Liver (tissue), 9 donors: ENCODE data around the gene NEK6. TPM values are rescaled to one million over a fixed set of nuclear protein-coding genes. Genes with fewer than 3 reads are reported as not detected.

ENCODE experiments used
- DNase-seq: peaks from one replicate; pipeline ENCODE4 v3.0.0-alpha.2; 2017; ENCODE audit warnings: low spot score
- H3K27ac ChIP-seq, 2 donors: one replicate each; pipeline ENCODE4 v1.7.0; 2013; ENCODE audit warnings: inconsistent platforms in 2 of 2, low read length in 2 of 2, control low read depth in 1 of 2, low read depth in 1 of 2, mild to moderate bottlenecking in 1 of 2
- H3K27me3 ChIP-seq, 4 donors: one replicate each; pipeline versions ENCODE4 v1.6.1 to v1.7.0; 2013; ENCODE audit warnings: low read length in 3 of 4, inconsistent platforms in 1 of 4, mild to moderate bottlenecking in 1 of 4, moderate library complexity in 1 of 4; ENCODE audit not compliant: control insufficient read depth in 4 of 4, insufficient read depth in 4 of 4
- H3K36me3 ChIP-seq, 4 donors: one replicate each; pipeline versions ENCODE4 v1.6.1 to v1.7.0; 2013; ENCODE audit warnings: low read length in 3 of 4, mild to moderate bottlenecking in 3 of 4, low read depth in 1 of 4, moderate library complexity in 1 of 4; ENCODE audit not compliant: control insufficient read depth in 4 of 4, insufficient read depth in 3 of 4
- H3K4me1 ChIP-seq, 4 donors: one replicate each; pipeline versions ENCODE4 v1.6.1 to v1.7.0; 2013; ENCODE audit warnings: low read length in 3 of 4, mild to moderate bottlenecking in 3 of 4, moderate library complexity in 1 of 4; ENCODE audit not compliant: control insufficient read depth in 4 of 4, insufficient read depth in 4 of 4
- H3K4me3 ChIP-seq, 3 donors: one replicate each; pipeline versions ENCODE4 v1.6.1 to v1.7.0; 2013; ENCODE audit warnings: low read length in 3 of 3, control low read depth in 1 of 3, low read depth in 1 of 3, mild to moderate bottlenecking in 1 of 3
- H3K9ac ChIP-seq, 2 donors: one replicate each; pipeline ENCODE4 v1.7.0; 2013; ENCODE audit warnings: low read length in 2 of 2, mild to moderate bottlenecking in 2 of 2, moderate library complexity in 2 of 2, control low read depth in 1 of 2, low read depth in 1 of 2
- H3K9me3 ChIP-seq, 4 donors: one replicate each; pipeline versions ENCODE4 v1.6.1 to v1.7.0; 2013; ENCODE audit warnings: low read length in 3 of 4; ENCODE audit not compliant: control insufficient read depth in 4 of 4
- ATF3 ChIP-seq: IDR thresholded peaks from 2 replicates; pipeline ENCODE4 v1.6.1; 2016; ENCODE audit warnings: antibody characterized with exemption
- CTCF ChIP-seq: fragments of 150-350 bp; IDR thresholded peaks from 2 replicates; pipeline ENCODE4 v1.5.1; 2017; ENCODE audit warnings: improper control_type of control experiment, low read depth, low read length; ENCODE audit not compliant: missing input control
- FOXA1 ChIP-seq: IDR thresholded peaks from 2 replicates; pipeline ENCODE4 v1.6.1; 2016; ENCODE audit warnings: antibody characterized with exemption
- FOXA2 ChIP-seq: IDR thresholded peaks from 2 replicates; pipeline ENCODE4 v1.6.1; 2016; ENCODE audit warnings: antibody characterized with exemption
- GABPA ChIP-seq, 2 donors: IDR thresholded peaks in 1 of 2; conservative IDR thresholded peaks in 1 of 2; 2 replicates each; pipeline ENCODE4 v1.6.1; 2016; ENCODE audit warnings: antibody characterized with exemption in 2 of 2, mild to moderate bottlenecking in 1 of 2, moderate library complexity in 1 of 2
- HNF4A ChIP-seq, 2 donors: conservative IDR thresholded peaks; 2 replicates each; pipeline ENCODE4 v1.6.1; 2016; ENCODE audit warnings: antibody characterized with exemption in 2 of 2, mild to moderate bottlenecking in 2 of 2
- HNF4G ChIP-seq: IDR thresholded peaks from 2 replicates; pipeline ENCODE4 v1.6.1; 2016; ENCODE audit warnings: antibody characterized with exemption
- JUND ChIP-seq, 2 donors: IDR thresholded peaks; 2 replicates each; pipeline ENCODE4 v1.6.1; 2016; ENCODE audit warnings: antibody characterized with exemption in 2 of 2
- NR2F2 ChIP-seq: IDR thresholded peaks from 2 replicates; pipeline ENCODE4 v1.6.1; 2016; ENCODE audit warnings: antibody characterized with exemption
- RAD21 ChIP-seq, 2 donors: IDR thresholded peaks; 2 replicates each; pipeline ENCODE4 v1.6.1; 2016; ENCODE audit warnings: antibody characterized with exemption in 2 of 2, mild to moderate bottlenecking in 2 of 2
- REST ChIP-seq: IDR thresholded peaks from 2 replicates; pipeline ENCODE4 v1.6.1; 2016; ENCODE audit warnings: antibody characterized with exemption, mild to moderate bottlenecking
- SP1 ChIP-seq: IDR thresholded peaks from 2 replicates; pipeline ENCODE4 v1.6.1; 2018; ENCODE audit warnings: antibody characterized with exemption, mild to moderate bottlenecking
- TAF1 ChIP-seq: conservative IDR thresholded peaks from 2 replicates; pipeline ENCODE4 v1.6.1; 2016; ENCODE audit warnings: antibody characterized with exemption, mild to moderate bottlenecking
- YY1 ChIP-seq: IDR thresholded peaks from 2 replicates; pipeline ENCODE4 v1.6.1; 2016; ENCODE audit warnings: antibody characterized with exemption, mild to moderate bottlenecking
- ZBTB33 ChIP-seq: IDR thresholded peaks from 2 replicates; pipeline ENCODE4 v1.6.1; 2016; ENCODE audit warnings: antibody characterized with exemption
- WGBS: extraction: QIAGEN DNeasy Blood & Tissue Kit; methylation state at CpG from one replicate; pipeline ENCODE4 v1.1.7; 2013; 5-methylcytosine and 5-hydroxymethylcytosine counted together
- polyA plus RNA-seq, 2 donors: library from polyadenylated mRNA; stranded (reverse) in 1 of 2; unstranded in 1 of 2; fragments of 200-250 nt in 1 of 2; fragments of >200 nt in 1 of 2; fragmentation: Nextera tagmentation in 1 of 2; extraction: Ambion mirVana in 1 of 2; gene quantifications; one replicate each; pipeline versions ENCODE4 v1.2.1 to v1.2.3, GENCODE V29; 2013 to 2015
- total RNA-seq, 2 donors: library from RNA; depleted of rRNA; stranded (reverse); fragments of >200 nt; gene quantifications; one replicate each; pipeline ENCODE4 v1.2.3, GENCODE V29; 2014
- donor health status: healthy.
- donor health status: healthy.
- donor health status: healthy.
- donor health status: healthy.
- donor health status: healthy.

NEK6 gene
- total and polyA plus RNA-seq, 4 donors = 32.5 to 49.7 (median 42.5) TPM

GRCh38 chr9:124334568-124335319 lies 77.0 kb downstream of the NEK6 start:
- TF ChIP-seq GABPA (IDR thresholded peaks at IDR 0.05 in 1 of 2, conservative IDR thresholded peaks at IDR 0.05 in 1 of 2) = no peak
- TF ChIP-seq JUND (IDR thresholded peaks at IDR 0.05) = no peak
- no peak for TF ChIP-seq FOXA1
- TF ChIP-seq HNF4G = no peak
- no peak for TF ChIP-seq REST
- TF ChIP-seq TAF1 = no peak
- TF ChIP-seq FOXA2 = no peak
- TF ChIP-seq YY1 = no peak
- TF ChIP-seq RAD21 (IDR thresholded peaks at IDR 0.05) = no peak
- H3K27me3 ChIP-seq = no peaks in the 10 kb centered on the region
- peaks cover 0 to 6% (median 4%) of the 10 kb centered on the region in 4 donors for H3K9me3 ChIP-seq
- WGBS = 92% methylated on average over 15 of the region's 15 CpGs
- no peaks in the 10 kb centered on the region for H3K4me1 ChIP-seq
- no peak overlapping the region for H3K9ac ChIP-seq
- H3K36me3 ChIP-seq = peaks cover 8 to 76% (median 38%) of the 10 kb centered on the region in 4 donors
- no peak overlapping the region for H3K27ac ChIP-seq
- no peak for DNase-seq
- H3K4me3 ChIP-seq = no peak overlapping the region

GRCh38 chr9:124335320-124335707 lies 77.6 kb downstream of the NEK6 start:
- peaks cover 8 to 75% (median 38%) of the 10 kb centered on the region in 4 donors for H3K36me3 ChIP-seq
- TF ChIP-seq CTCF (no peak), GABPA (IDR thresholded peaks at IDR 0.05 in 1 of 2, conservative IDR thresholded peaks at IDR 0.05 in 1 of 2) (no peak), REST (no peak), SP1 (no peak), ATF3 (no peak), FOXA1 (no peak), HNF4A (conservative IDR thresholded peaks at IDR 0.05) (no peak), ZBTB33 (no peak), RAD21 (IDR thresholded peaks at IDR 0.05) (no peak), NR2F2 (no peak), HNF4G (no peak), FOXA2 (no peak)

More at GRCh38 chr9:124335320-124335707, 77.6 kb downstream of the NEK6 start:
- Histone ChIP-seq H3K4me1 (no peaks in the 10 kb centered on the region), H3K9me3 (peaks cover 0 to 6% (median 4%) of the 10 kb centered on the region in 4 donors), H3K27ac (no peak overlapping the region), H3K27me3 (no peaks in the 10 kb centered on the region), H3K9ac (no peak overlapping the region), H3K4me3 (no peak overlapping the region)
- DNase-seq = no peak
- 90% methylated on average over 14 of the region's 14 CpGs for WGBS
